PC-9 (cell line): Measurements from ENCODE around the gene SOX15.

ENCODE experiments used
- EZH2 ChIP-seq: fragments of 200-600 bp; sonication (generic); IDR thresholded peaks from 2 replicates; pipeline ENCODE4 v1.8.0; 2017; ENCODE audit warnings: antibody characterized with exemption, low read depth
- TF ChIP-seq, protein P1 (sequence below): fragments of 200-600 bp; sonication (generic); conservative IDR thresholded peaks from 2 replicates; pipeline ENCODE4 v1.6.1; 2017; ENCODE audit warnings: mixed run types, antibody characterized with exemption, mild to moderate bottlenecking, moderate library complexity

- TF ChIP-seq, protein P1, sequence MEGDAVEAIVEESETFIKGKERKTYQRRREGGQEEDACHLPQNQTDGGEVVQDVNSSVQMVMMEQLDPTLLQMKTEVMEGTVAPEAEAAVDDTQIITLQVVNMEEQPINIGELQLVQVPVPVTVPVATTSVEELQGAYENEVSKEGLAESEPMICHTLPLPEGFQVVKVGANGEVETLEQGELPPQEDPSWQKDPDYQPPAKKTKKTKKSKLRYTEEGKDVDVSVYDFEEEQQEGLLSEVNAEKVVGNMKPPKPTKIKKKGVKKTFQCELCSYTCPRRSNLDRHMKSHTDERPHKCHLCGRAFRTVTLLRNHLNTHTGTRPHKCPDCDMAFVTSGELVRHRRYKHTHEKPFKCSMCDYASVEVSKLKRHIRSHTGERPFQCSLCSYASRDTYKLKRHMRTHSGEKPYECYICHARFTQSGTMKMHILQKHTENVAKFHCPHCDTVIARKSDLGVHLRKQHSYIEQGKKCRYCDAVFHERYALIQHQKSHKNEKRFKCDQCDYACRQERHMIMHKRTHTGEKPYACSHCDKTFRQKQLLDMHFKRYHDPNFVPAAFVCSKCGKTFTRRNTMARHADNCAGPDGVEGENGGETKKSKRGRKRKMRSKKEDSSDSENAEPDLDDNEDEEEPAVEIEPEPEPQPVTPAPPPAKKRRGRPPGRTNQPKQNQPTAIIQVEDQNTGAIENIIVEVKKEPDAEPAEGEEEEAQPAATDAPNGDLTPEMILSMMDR: no peak
- TF ChIP-seq EZH2: no peak
Measured at GRCh38 chr17:7611635-7612293, 21.9 kb upstream of the SOX15 start.
